Dermis blood vessel endothelial cell (primary cell): ENCODE data around the gene KLHL42. TPM values are rescaled to one million over a fixed set of nuclear protein-coding genes. Genes with fewer than 3 reads are reported as not detected.
"Not testable (repeated sequence)": the region's sequence is repeated elsewhere in the genome, so short reads cannot be mapped to it uniquely, and the experiment has no call there.

Source experiments
- DNase-seq: peaks from one replicate; pipeline ENCODE4 v3.0.0; 2010
- total RNA-seq: library from RNA; depleted of rRNA; stranded (reverse); fragments of >200 nt; gene quantifications from 2 replicates; pipeline ENCODE4 v1.2.3, GENCODE V29; 2014

The KLHL42 gene
- total RNA-seq, 1 donor from 2014 or later = 33.4 TPM

GRCh38 chr12:27817766-27818165, 37.7 kb downstream of the KLHL42 start:
- DNase-seq = no peak

- DNase-seq = peak; percentile 58
Measured at GRCh38 chr12:27818401-27818918, 38.4 kb downstream of the KLHL42 start.

GRCh38 chr12:27820564-27820963, 40.5 kb downstream of the KLHL42 start:
- peak; percentile 31 for DNase-seq

GRCh38 chr12:27821259-27821973, 41.4 kb downstream of the KLHL42 start:
- peak; percentile 94 for DNase-seq

GRCh38 chr12:27822076-27822712, 42.2 kb downstream of the KLHL42 start:
- peak; percentile 98 for DNase-seq

GRCh38 chr12:27823038-27823437, 43.0 kb downstream of the KLHL42 start:
- no peak for DNase-seq

- DNase-seq = peak; percentile 19
Measured at GRCh38 chr12:27824126-27824842, 44.3 kb downstream of the KLHL42 start.

GRCh38 chr12:27826076-27826475, 46.0 kb downstream of the KLHL42 start:
- DNase-seq = no peak

- DNase-seq = no peak
Measured at GRCh38 chr12:27828196-27828595, 48.2 kb downstream of the KLHL42 start.

GRCh38 chr12:27838543-27839185, 58.6 kb downstream of the KLHL42 start:
- DNase-seq = no peak

- DNase-seq = peak; percentile 42
Measured at GRCh38 chr12:27840229-27840999, 60.4 kb downstream of the KLHL42 start.

- peak; percentile 14 for DNase-seq
Measured at GRCh38 chr12:27841392-27841882, 61.4 kb downstream of the KLHL42 start.

- no peak for DNase-seq
Measured at GRCh38 chr12:27843714-27844245, 63.7 kb downstream of the KLHL42 start.

- DNase-seq = no peak
Measured at GRCh38 chr12:27844366-27845090, 64.5 kb downstream of the KLHL42 start.

GRCh38 chr12:27845187-27845586, 65.2 kb downstream of the KLHL42 start:
- no peak for DNase-seq

- not testable (repeated sequence) for DNase-seq
Measured at GRCh38 chr12:27845706-27846105, 65.7 kb downstream of the KLHL42 start.

GRCh38 chr12:27847293-27847692, 67.3 kb downstream of the KLHL42 start:
- not testable (repeated sequence) for DNase-seq

- no peak for DNase-seq
Measured at GRCh38 chr12:27851311-27851710, 71.3 kb downstream of the KLHL42 start.

GRCh38 chr12:27852117-27852516, 72.1 kb downstream of the KLHL42 start:
- DNase-seq = no peak
